NK-92 (cell line): Measurements from ENCODE around the gene POLR2I.
"Not testable (repeated sequence)": the region's sequence is repeated elsewhere in the genome, so short reads cannot be mapped to it uniquely, and the experiment has no call there.

ENCODE experiments used
- DNase-seq: peaks from one replicate; lab custom pipeline; 2025; ENCODE audit not compliant: unreplicated experiment; lab: John Stamatoyannopoulos, UW

POLR2I gene

DNA sequence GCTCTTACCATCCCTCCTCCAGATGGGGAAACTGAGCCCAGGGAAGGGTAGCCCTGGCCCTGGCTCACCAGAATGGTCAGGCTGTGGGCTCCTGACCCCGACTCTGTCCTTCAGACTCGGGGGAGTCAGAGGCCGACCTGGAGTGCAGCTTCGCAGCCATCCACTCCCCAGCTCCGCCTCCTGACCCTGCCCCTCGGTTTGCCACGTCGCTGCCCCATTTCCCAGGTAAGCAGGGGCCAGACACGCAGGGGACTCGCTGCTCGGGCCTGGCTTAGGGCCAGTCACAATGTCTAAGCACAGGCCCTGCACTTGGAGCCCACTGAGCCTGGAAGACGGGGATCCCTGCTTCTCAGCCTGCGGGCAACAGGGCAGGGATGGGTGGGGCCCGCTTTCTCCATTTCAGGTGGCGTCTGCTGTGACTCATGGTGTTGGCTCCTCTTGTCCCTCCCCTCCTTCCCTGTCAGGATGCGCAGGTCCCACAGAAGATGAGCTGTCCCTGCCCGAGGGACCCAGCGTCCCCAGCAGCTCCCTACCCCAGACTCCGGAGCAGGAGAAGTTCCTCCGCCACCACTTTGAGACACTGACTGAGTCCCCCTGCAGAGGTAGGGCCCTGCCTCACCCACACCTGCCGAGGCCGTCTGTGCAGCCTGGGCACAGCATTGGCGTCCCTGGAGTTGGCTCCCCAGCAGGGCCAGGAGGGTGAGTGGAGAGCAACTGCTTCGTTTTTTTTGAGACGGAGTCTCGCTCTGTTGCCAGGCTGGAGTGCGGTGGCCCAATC lies 12.9 kb downstream of the POLR2I start:
- DNase-seq = no peak

- no peak for DNase-seq
These were observed 14.2 kb downstream of the POLR2I start for GRCh38 chr19:36100476-36100875.

DNA sequence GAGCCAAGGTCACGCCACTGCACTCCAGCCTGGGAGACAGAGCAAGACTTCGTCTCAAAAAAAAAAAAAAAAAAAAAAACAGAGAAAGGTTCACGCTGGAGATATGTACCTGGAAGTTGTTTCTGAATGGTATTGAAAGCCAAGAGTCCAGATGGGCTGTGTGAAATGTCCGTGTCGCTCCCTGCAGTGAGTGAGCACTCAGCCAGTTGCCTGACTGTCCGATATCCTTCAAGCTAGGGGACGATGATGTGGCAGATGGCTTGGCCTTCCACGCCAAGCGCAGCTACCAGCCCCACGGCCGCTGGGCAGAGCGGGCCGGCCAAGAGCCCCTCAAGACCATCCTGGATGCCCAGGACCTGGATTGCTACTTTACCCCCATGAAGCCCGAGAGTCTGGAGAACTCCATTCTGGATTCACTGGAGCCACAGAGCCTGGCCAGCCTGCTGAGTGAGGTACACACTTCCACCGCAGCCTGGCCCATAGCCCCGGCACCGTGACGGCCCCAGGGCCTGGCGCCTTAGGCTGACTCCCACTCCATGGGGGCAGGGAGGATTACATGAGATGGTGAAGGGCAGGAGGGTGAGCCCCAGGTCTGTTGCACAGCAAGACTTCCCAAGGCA lies 15.4 kb downstream of the POLR2I start:
- DNase-seq = no peak

DNA sequence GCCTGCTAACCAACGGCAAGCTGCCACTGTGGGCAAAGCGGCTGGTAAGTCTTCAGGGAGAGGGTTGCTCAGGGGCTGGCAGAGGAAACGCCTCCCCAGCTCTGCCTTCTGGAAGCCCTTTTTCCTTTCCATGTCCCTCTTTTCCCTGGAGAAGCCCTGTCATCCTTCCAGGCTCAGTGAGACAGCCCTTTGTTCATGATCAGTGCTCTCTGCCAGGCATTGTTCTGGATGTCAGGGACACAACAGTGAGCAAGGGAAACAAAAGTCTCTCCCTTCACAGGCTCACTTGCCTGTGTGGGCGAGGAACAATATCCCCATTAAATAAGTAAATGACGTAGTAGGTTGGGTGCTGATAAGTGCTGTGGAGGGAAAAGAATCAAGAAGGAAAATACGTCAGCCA lies 17.6 kb downstream of the POLR2I start:
- no peak for DNase-seq

- no peak for DNase-seq
These were observed 21.0 kb downstream of the POLR2I start for GRCh38 chr19:36093687-36094086.

- DNase-seq = no peak
These were observed 21.5 kb downstream of the POLR2I start for GRCh38 chr19:36093146-36093662.

DNA sequence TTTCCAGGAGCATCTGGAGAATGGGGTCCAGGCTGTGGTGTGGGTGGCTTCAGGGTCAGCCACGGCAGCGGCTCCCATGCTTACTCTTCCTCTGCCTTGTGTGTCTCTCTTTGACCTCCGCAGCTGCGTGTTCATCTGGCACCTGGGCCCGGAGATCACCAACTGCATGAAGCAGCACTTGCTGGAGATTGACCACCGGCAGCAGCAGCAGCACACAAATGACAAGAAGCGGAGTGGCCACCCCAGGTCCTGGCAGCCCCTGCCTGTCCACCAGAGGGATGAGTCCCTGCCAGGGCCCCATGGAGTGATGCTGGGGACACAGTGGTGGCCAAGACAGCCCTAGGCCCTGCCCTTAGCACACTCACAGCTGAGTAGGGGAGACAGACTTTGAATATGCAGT lies 22.1 kb downstream of the POLR2I start:
- no peak for DNase-seq

GRCh38 chr19:36090910-36091695 lies 23.6 kb downstream of the POLR2I start:
- DNase-seq = no peak

DNA sequence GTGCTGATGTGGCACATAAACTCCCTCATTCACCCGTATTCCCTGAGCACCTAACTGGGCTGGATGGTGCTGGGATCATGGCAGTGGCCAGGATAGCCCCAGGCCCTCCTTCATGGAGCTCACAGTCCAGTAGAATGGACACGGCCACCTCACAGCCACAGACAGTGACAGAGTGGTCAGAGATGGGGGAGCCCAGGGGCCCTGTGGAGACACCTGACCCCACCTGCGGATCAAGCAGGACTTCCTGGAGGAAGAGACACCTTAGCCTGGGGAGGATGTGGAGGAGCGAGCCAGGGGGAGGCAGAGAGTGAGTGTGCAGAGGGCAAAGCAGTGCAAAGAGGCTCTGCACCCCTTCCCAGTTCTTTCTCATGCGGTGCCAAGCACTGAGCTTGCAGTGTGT lies 24.8 kb downstream of the POLR2I start:
- no peak for DNase-seq

GRCh38 chr19:36086326-36086725 lies 28.3 kb downstream of the POLR2I start:
- DNase-seq = no peak

DNA sequence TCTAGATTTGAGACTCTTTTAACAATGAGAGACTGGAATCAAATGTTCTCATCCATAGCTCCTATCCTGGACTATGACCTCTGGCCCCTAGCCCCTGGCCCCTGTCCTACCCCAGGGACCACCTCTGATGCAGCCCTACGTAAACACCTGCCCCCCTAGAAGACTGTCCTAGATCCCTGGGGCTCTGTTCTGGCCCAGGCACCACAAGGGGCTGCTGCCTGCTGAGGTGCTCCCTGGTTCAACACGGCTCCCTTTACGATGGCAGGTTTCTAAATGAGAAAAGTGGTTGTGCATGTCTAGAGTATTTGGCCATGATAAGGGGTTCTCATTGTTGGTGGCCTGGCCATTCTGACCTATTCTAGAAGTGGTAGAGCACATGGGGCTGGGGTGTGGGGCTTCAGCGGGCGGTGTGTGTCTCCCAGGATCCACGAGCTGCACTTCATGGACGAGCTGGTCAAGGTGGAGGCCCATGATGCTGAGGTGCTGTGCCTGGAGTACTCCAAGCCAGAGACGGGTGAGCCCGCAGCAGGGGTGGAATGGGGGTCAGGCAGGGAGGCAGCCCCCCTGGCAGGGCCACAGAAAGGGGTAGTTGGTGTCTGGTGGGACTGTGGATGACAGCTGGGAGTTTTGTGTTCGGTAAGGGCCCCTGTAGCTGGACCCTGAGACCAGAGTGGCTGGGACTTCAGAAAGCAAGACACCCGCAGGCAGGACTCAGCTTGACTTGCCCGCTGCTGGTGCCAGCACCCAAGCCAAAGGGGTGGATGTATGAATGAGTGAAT lies 30.3 kb downstream of the POLR2I start:
- DNase-seq = no peak

GRCh38 chr19:36082916-36083315 lies 31.8 kb downstream of the POLR2I start:
- DNase-seq = no peak

- no peak for DNase-seq
These were observed 32.8 kb downstream of the POLR2I start for GRCh38 chr19:36081894-36082293.

DNA sequence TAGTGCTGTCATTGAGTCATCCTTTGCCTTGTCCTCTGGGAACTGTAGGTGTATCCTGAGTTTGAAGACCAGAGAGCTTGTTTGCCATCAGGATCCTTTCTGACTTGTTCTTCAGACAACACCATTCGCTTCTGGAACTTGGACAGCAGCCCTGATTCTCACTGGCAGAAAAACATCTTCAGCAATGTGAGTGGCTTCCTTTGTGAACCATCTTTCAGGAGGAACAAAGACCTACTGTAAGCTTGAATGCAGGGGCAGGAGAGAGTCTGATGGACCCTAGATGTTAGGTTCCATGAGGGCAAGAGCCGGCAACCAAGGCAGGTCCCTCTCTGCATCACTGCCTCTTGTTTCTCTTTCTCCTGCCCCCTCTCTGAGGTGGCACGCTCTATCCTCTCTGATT lies 33.3 kb downstream of the POLR2I start:
- DNase-seq = no peak

GRCh38 chr19:36079389-36079945 lies 35.2 kb downstream of the POLR2I start:
- DNase-seq = no peak

GRCh38 chr19:36073121-36073876 lies 41.4 kb downstream of the POLR2I start:
- DNase-seq = no peak

GRCh38 chr19:36072081-36072480 lies 42.6 kb downstream of the POLR2I start:
- DNase-seq = no peak

GRCh38 chr19:36068810-36069499 lies 45.7 kb downstream of the POLR2I start:
- DNase-seq = not testable (repeated sequence)

DNA sequence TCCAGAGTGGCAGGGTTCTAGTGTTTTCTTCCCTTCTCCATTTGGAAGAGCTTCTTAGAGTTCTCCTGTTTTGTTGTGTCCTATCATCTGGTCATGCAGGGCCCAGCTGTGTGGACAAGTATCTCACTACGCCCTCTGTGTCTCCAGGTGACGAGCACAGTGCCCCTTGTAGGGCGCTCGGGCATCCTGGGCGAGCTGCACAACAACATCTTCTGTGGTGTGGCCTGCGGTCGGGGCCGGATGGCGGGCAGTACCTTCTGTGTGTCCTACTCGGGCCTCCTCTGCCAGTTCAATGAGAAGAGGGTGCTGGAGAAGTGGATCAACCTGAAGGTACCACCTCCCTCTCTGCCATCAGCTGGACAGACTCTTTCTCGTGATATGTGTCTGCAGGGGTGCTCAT lies 47.0 kb downstream of the POLR2I start:
- DNase-seq = no peak
